ENCODE results near the gene DCAF17. TPM values are rescaled to one million over a fixed set of nuclear protein-coding genes. Genes with fewer than 3 reads are reported as not detected.
A peak's percentile ranks its signal among the peaks of the same experiment; 100 is the strongest.

DCAF17 gene
- total and polyA plus RNA-seq, 2 of the 13 experiments (the other 11 are each of a cell fraction or from before 2014, with no cell fraction given), result 13.7 to 30.0 TPM

- no peak for TF ChIP-seq UBTF (CRISPR knock-in tag; IDR thresholded peaks at IDR 0.05)
- no peak for TF ChIP-seq ZBED4 (CRISPR knock-in tag; IDR thresholded peaks at IDR 0.05; ENCODE audit: borderline replicate concordance)
- TF ChIP-seq IKZF5 (CRISPR knock-in tag; IDR thresholded peaks at IDR 0.05), result no peak; the same call in 1 of the 2 replicates
- no peak for TF ChIP-seq SP1 (IDR thresholded peaks at IDR 0.05)
- TF ChIP-seq SP1 (CRISPR knock-in tag; IDR thresholded peaks at IDR 0.05), result no peak
- no peak for TF ChIP-seq ZNF567 (CRISPR knock-in tag; IDR thresholded peaks at IDR 0.05; ENCODE audit: borderline replicate concordance)
- TF ChIP-seq BORCS8-MEF2B (CRISPR knock-in tag; IDR thresholded peaks at IDR 0.05), result 0 out of 2 replicates have a peak, but pooled peaks have one; percentile 35
- peak; percentile 69; the same call in 1 of the 2 replicates for TF ChIP-seq ZNF501 (CRISPR knock-in tag; IDR thresholded peaks at IDR 0.05)
- 0 out of 2 replicates have a peak, but pooled peaks have one; percentile 50 for TF ChIP-seq MIXL1 (CRISPR knock-in tag; IDR thresholded peaks at IDR 0.05)
- TF ChIP-seq KAT7 (CRISPR knock-in tag; IDR thresholded peaks at IDR 0.05; ENCODE audit: borderline replicate concordance), result no peak; the same call in 1 of the 2 replicates
- TF ChIP-seq AHDC1 (CRISPR knock-in tag; IDR thresholded peaks at IDR 0.05; ENCODE audit: borderline replicate concordance), result no peak
- no peak for TF ChIP-seq PATZ1 (CRISPR knock-in tag; IDR thresholded peaks at IDR 0.05)
Observed at GRCh38 chr2:171416009-171416926, 17.8 kb upstream of the DCAF17 start (continued).
